GM21390 (cell line): Measurements from ENCODE around the gene TAF5L.
"Not testable (repeated sequence)": the region's sequence is repeated elsewhere in the genome, so short reads cannot be mapped to it uniquely, and the experiment has no call there.

Experiments
- ATAC-seq: cut with Tn5 transposase; IDR thresholded peaks from one replicate; pipeline ENCODE4 v1.9.1; 2021; ENCODE audit not compliant: unreplicated experiment

TAF5L gene

GRCh38 chr1:229608590-229608989 lies 17.3 kb downstream of the TAF5L start:
- ATAC-seq: no peak

- no peak for ATAC-seq
Observed at GRCh38 chr1:229607370-229607769, 18.6 kb downstream of the TAF5L start.

DNA sequence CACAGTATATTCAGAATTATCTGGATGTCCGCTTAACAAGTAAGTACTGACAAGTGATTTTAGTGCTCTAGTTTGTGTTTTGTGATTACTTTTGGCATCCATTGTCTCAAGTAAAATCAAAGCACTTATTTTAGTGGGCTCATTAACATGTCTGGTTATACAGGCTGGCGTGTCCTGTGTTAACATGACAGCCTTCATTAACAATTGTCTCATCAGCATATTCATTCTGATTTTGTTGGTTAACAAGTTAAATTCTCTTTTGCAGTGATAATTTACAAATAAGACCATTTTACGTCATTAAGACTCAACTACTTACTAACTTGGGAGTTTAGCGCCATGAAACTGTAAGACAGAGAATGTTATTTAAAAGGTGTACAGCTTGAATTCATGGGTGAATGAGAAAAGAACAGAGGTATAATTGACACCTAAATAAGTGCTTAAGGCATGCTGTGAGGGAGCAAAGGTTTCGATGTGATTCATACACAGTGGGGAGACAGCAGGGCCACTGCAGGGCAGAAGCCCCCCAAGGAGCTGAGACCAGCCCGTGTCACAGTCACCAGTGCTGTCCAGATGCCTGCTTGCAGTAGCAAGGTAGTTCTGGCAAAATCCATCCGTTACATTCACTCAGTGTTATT lies 22.4 kb downstream of the TAF5L start:
- ATAC-seq: no peak

- ATAC-seq: no peak
Observed at GRCh38 chr1:229600229-229600628, 25.7 kb downstream of the TAF5L start.

DNA sequence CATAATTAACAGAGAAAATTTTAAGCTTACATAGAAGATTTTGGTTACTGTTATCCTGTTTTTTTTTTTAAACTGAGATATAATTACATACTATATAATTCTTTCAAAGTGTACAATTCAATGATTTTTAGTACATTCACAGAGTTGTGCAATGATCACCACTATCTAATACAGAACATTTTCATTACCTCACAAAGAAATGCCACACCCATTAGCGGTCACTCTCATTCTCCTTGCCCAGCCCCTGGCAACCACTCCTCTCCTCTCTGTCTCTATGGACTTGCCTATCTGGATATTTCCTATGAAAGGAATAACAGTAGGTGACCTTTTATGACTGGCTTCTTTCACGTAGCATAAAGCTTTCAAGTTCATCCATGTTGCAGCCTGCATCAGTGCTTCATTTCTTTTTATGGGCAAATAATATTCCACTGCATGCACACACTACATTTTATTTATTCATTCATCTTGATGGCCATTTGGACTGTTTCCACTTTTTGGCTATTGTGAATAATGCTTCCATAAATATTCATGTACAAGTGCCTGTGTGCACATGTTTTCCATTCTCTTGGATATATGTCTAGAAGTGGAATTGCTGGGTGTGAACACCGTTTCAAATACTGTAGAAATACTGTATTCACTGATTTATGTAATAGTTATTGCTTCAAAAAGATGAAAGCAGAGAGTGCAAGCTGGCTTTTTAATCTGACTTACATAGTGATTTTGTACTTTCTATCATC lies 26.5 kb downstream of the TAF5L start:
- no peak for ATAC-seq

DNA sequence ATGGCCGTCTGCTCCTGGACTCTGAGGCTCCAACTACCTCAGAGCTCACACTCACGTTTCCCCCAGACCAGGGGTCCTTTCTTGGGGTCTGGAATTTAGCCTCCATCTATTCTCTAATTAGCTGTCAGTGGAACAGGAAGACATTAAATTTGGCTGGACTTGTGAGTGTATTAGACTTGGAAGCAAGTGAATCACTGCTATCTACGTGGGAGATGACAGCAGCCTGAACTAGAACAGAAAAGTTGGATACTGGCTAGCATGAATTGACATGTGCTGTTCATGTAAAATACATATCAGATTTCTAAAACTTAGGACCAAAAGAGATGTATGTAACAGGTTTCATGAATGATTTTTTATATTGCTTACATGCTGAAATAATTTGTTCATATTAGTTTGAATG lies 28.0 kb downstream of the TAF5L start:
- ATAC-seq: no peak

- no peak for ATAC-seq
Observed at GRCh38 chr1:229596925-229597699, 28.8 kb downstream of the TAF5L start.

DNA sequence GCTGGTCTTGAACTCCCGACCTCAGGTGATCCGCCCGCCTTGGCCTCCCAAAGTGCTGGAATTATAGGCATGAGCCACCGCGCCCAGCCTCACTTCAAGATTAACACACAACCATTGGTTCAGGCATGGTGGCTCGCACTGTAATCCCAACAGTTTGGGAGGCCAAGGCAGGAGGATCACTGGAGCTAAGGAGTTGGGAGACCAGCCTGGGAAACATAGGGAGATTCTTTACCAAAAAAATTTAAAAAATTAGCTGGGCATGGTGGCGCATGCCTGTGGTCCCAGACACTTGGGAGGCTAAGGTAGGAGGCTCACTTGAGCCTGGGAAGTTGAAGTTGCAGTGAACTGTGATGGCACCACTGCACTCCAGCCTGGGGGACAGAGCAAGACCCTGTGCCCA lies 30.0 kb downstream of the TAF5L start:
- not testable (repeated sequence) for ATAC-seq

GRCh38 chr1:229594227-229595008 lies 31.5 kb downstream of the TAF5L start:
- ATAC-seq: no peak

DNA sequence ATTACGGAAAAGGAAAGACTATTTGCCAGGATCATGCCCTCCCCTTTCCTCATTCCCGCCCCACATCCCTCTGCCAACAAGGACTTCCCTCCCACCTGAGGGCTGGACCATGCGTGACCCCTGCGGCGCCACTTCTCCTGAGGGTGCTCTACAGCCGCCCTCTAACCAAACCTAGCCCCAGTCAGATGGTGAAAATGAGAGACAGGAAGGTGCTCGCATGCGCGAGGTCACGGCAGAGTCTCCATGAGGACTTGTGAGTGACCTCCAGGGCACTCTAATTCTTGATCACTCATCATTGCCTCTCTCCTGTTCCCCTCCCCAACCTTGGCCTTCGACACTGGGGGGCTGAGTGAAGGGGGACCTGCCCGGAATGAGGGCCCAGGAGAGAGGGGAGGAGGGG lies 32.1 kb downstream of the TAF5L start:
- no peak for ATAC-seq

GRCh38 chr1:229590119-229590518 lies 35.8 kb downstream of the TAF5L start:
- ATAC-seq: no peak

DNA sequence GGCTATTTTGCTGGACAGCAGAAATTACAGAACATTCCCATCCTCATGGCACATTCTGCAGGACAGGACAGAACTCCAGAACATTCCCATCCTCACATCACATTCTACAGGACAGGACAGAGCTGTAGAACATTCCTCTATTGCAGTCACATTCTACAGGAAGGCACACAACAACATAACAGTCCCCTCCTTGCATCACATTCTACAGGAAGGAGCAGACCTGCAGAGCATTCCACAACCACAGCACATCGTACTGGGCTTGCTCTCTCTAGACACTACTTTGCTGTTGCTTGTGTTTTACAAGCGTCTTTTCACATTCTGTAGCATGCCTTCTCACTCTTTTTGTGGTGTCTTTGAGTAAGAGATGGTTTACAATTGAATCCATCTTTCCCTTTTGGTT lies 40.6 kb downstream of the TAF5L start:
- no peak for ATAC-seq

DNA sequence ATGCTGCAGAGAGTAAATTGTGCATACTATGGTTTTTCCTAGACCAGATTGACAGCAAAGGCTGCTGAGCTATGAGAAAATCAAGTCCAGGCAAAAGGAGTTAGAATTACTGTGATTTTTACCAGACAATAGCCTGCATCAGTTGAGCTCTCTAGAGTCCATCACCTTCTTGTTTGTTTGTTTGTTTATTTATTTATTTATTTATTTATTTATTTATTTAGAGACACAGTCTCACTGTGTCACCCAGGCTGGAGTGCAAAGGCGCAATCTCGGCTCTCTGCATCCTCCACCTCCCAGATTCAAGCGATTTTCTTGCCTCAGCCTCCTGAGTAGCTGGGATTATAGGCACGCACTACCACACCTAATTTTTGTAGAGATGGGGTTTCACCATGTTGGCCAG lies 43.2 kb downstream of the TAF5L start:
- ATAC-seq: no peak

GRCh38 chr1:229582011-229582694 lies 43.8 kb downstream of the TAF5L start:
- no peak for ATAC-seq

- ATAC-seq: no peak
Observed at GRCh38 chr1:229581485-229581884, 44.4 kb downstream of the TAF5L start.

DNA sequence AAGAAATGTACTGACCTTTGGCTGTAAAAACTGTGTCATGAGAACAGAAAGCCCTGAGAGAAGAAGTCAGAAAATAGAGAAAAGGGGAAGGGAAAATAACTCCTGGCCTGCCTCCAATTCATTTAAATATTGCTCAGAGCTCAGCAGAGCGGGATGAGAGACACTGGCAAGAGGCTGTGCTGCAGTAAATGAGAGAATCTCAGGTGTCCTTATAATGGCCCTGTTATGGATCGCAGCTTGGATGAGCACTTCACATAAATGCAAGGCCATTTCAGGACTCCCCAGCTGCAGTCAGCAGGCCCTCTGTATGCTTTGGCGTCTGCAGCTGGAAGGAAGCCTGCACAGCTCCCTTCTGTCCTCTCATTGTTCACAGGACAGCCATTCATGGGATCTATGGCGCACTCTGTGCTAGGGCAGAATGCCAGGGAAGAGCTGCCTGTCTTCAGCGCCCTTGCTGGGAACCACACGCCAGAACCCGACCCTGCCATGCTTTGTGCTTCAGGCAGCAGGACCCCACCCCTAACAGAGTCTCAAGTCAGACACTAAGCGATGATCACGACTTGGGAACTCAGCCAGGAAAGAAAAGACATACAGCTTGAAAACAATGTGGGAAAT lies 46.8 kb downstream of the TAF5L start:
- ATAC-seq: peak; percentile 91

- peak; percentile 32 for ATAC-seq
Observed at GRCh38 chr1:229578168-229579058, 47.5 kb downstream of the TAF5L start.

DNA sequence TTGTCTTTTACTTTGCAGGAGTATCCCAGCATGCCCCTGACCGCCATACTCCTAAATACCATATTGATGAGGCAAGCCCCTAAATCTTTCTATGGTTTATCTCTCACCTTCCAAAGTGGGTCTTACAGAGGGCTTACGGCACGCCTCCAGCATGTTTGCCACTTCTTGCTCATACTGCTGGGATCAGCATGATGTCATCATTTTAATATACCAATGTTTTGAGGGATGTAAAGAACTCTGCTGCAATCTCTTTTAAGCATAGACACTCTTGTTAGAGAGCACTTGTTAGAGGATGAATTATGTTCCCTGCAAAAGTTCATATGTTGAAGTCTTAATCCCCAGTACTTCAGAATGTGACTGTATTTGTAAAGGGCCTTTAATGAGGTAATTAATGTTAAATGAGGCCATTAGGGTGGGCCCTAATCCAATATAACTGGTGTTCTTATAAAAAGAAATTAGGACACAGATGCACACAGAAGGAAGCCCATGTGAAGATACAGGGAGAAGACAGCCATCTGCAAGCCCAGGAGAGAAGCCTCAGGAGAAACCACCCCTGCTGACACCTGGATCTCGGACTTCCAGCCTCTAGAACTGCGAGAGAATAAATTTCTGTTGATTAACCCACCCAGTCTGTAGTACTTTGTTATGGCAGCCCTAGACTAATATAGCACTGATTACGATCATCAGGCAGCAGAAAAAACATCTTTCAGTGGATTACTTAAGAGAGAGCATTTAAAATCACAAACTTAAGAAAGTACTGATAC lies 51.1 kb downstream of the TAF5L start:
- ATAC-seq: no peak

DNA sequence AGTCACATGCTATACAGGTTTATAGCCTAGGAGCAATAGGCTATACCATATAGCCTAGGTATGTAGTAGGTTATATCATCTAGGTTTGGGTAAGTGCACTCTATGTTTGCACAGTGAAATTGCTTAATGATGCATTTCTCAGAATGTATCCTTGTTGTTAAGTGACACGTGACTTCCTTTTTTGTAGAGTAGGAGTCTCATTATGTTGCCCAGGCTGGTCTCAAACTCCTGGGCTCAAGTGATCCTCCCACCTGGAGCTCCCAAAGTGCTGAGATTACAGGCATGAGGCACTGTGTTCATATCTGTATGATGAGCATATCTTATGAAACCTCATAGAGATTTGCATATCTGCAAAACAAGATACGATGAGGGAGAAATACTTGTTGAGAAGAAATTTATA lies 53.6 kb downstream of the TAF5L start:
- no peak for ATAC-seq
